ENCODE data around the gene RABL6.
A peak's percentile ranks its signal among the peaks of the same experiment; 100 is the strongest.
"Not testable (repeated sequence)": the region's sequence is repeated elsewhere in the genome, so short reads cannot be mapped to it uniquely, and the experiment has no call there.

RABL6 gene

DNA sequence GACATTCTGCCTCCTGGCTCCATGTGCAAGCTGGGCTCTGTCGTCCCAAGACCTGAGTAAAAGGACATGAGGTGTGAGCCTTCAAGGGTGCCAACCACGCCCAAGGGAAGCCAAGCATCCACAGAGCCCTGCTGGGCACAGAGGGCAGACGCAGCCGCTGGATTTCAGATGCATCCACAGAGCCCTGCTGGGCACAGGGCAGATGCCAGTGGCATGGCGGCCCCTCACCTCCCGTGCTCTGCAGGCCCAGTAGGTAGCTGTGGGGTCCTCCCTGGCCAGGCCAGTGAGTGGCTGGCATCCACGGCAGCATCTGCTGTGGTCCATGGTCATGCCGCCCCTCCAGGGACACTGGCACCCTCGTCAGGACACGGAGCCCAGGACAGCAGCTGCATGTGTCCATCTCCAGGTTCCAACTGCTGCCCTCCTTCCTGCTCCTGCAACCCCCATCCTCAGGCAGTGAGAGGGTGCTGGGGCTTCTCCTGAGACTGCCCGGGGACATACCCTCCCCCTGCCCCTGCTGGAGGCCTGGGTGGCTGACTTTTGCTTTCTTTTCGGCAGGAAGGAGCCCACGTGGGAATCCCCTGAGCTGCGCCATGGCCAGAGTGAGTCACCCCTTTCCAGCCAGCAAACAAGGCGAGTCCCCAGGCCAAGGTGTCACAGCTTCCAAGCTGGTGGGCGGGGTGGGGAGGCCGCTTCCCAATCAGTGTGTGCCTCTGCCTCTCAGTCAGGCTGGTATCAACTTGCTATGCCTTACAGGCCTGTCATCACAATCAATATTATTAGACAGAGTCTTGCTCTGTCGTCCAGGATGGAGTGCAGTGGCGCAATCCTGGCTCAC is 74.6 kb downstream of the RABL6 start:
- peak; percentile 73 for DNase-seq

DNA sequence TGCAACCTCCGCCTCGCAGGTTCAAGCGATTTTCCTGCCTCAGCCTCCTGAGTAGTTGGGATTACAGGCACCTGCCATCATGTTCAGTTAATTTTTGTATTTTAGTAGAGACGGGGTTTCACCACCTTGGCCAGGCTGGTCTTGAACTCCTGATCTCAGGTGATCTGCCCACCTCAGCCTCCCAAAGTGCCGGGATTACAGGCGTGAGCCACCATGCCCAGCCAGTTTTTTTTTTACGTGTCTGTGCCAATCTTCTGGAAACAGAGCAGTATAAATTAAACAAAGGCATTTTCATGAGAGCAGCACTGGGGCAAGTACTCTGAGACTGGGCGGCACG is 75.2 kb downstream of the RABL6 start:
- DNase-seq, result not testable (repeated sequence)

DNA sequence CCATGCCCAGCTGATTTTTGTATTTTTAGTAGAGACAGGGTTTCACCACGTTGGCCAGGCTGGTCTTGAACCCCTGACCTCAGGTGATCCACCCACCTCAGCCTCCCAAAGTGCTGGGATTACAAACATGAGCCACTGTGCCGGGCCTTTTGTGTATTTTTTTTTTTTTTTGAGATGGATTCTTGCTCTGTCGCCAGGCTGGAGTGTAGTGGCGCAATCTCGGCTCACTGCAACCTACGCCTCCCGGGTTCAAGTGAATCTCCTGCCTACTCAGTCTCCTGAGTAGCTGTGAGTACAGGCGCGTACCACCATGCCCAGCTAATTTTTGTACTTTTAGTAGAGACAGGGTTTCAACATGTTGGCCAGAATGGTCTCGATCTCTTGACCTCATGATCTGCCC is 75.9 kb downstream of the RABL6 start:
- DNase-seq, result not testable (repeated sequence)

GRCh38 chr9:136885950-136886578 is 78.3 kb downstream of the RABL6 start, which contains the start of gene TRAF2:
Gene TRAF2 (plus strand): TSS chr9:136886516. CDS start chr9:136898741, 12,225 bp downstream.
- DNase-seq, result peak; percentile 99

DNA sequence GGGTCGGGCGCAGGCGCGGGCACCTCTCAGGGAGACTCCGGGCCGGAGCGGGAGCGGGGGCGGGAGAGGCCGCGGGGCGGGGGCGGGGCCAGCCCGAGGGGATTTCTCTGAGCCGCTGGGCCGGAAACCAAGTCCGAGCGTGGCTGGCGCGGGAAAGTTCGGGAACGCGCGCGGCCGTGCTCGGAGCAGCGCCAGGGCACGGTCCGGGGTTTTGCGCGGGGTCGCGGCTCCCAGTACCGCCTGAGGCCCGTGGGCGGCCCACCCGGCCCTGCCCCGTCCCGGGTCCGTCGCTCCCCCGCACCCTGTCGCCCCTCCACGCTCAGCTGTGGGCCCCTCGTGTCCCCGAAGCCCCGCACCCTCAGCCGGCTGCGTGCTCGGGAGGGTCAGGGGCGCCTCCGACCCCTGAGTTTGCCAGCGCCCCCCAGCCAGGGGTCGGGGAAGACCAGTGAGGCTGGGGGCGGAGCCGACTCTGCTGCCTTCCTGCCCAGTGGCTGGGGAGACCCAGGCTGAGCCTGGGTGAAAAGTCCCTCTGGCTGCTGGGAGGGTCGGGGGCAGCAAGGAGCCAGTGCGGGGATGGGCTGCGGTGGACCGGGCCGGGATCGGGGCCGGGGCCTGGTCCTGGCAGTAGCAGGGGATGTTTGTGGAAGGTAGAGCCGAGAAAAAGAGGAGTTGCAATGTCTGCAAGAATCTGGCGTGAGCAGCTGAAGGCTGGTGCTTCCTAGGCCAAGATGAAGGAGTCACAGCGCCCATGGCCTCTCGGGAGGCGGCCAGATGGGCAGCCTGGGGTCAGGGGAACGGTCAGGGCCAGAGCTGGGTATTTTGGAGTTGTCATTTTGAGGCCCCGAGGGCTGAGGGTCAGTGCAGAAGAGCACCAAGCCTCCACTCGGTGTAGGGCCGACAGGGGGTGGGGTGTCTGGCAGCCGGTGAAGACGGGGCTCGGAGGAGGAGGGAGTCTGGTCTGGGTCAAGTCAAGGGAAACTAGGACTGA is 79.2 kb downstream of the RABL6 start:
- no peak for DNase-seq

GRCh38 chr9:136888454-136888853 is 80.7 kb downstream of the RABL6 start:
- DNase-seq, result no peak

- DNase-seq, result no peak
Measured at GRCh38 chr9:136889858-136890257, 82.1 kb downstream of the RABL6 start.

DNA sequence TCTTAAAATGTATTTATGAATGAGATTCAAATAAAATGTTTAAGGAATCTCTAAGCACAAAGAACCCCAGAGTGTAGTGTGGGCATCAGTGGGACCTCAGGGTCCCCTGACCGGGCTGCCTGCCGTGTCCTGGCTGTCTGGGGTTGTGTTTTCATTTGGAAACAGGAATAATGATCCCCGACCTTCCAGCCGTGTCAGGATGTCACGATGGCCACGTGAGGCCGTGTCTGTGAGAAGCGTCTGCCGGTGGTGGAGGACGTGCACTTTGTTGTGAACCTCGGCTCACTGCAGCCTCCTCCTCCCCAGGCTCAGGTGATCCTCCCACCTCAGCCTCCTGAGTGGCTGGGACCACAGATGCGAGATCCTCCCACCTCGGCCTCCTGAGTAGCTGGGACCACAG is 82.9 kb downstream of the RABL6 start:
- no peak for DNase-seq

Data from fibroblast of skin of back (primary cell).